ENCODE results near the gene NAA60. TPM values are rescaled to one million over a fixed set of nuclear protein-coding genes. Genes with fewer than 3 reads are reported as not detected.

The NAA60 gene
- polyA plus RNA-seq, 1 donor from 2014 or later = 32.0 TPM

GRCh38 chr16:3460585-3460984 lies 17.1 kb downstream of the NAA60 start:
- no peaks in the 10 kb centered on the region for H3K9me3 ChIP-seq (ENCODE audit: low read length)
- H2AFZ ChIP-seq (ENCODE audit: low read depth, low read length) = no peak overlapping the region
- H3K36me3 ChIP-seq (ENCODE audit: insufficient read depth, low read length) = no peaks in the 10 kb centered on the region
- no peak overlapping the region for H3K4me2 ChIP-seq (ENCODE audit: low read length)
- no peaks in the 10 kb centered on the region for H3K9me2 ChIP-seq (ENCODE audit: insufficient read depth, low read length)
- no peaks in the 10 kb centered on the region for H4K20me1 ChIP-seq (ENCODE audit: insufficient read depth)
- peaks cover 63% of the 10 kb centered on the region for H3K79me2 ChIP-seq (replicated peaks; ENCODE audit: insufficient read depth, low read length)
- H3K9ac ChIP-seq (ENCODE audit: low read length) = no peak overlapping the region
- no peak overlapping the region for H3K27ac ChIP-seq (ENCODE audit: low read length)
- H3K4me3 ChIP-seq (ENCODE audit: low read length) = no peak overlapping the region
- no peak for TF ChIP-seq SMC3 (conservative IDR thresholded peaks at IDR 0.05; ENCODE audit: poor library complexity)
- TF ChIP-seq POLR2AphosphoS5 (IDR thresholded peaks at IDR 0.05) = no peak
- TF ChIP-seq REST (IDR thresholded peaks at IDR 0.05; ENCODE audit: borderline replicate concordance) = no peak
- TF ChIP-seq, protein P1, sequence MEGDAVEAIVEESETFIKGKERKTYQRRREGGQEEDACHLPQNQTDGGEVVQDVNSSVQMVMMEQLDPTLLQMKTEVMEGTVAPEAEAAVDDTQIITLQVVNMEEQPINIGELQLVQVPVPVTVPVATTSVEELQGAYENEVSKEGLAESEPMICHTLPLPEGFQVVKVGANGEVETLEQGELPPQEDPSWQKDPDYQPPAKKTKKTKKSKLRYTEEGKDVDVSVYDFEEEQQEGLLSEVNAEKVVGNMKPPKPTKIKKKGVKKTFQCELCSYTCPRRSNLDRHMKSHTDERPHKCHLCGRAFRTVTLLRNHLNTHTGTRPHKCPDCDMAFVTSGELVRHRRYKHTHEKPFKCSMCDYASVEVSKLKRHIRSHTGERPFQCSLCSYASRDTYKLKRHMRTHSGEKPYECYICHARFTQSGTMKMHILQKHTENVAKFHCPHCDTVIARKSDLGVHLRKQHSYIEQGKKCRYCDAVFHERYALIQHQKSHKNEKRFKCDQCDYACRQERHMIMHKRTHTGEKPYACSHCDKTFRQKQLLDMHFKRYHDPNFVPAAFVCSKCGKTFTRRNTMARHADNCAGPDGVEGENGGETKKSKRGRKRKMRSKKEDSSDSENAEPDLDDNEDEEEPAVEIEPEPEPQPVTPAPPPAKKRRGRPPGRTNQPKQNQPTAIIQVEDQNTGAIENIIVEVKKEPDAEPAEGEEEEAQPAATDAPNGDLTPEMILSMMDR (IDR thresholded peaks at IDR 0.05; ENCODE audit: poor library complexity, severe bottlenecking) = no peak
- no peak for TF ChIP-seq EP300 (conservative IDR thresholded peaks at IDR 0.05; ENCODE audit: poor library complexity, severe bottlenecking)
- no peak for TF ChIP-seq EZH2 (IDR thresholded peaks at IDR 0.05; ENCODE audit: borderline replicate concordance, insufficient read depth, low read length, poor library complexity, severe bottlenecking)
- no peak for TF ChIP-seq RAD21 (conservative IDR thresholded peaks at IDR 0.05)
- no peak for TF ChIP-seq MXI1 (conservative IDR thresholded peaks at IDR 0.05; ENCODE audit: poor library complexity, severe bottlenecking)
- TF ChIP-seq TAF1 (IDR thresholded peaks at IDR 0.05; ENCODE audit: low read depth) = no peak
- no peaks in the 10 kb centered on the region for H3F3A ChIP-seq (ENCODE audit: insufficient read depth, low read length, poor library complexity, severe bottlenecking)
- no peaks in the 10 kb centered on the region for H3K27me3 ChIP-seq (ENCODE audit: insufficient read depth, low read depth, low read length)

GRCh38 chr16:3461151-3461550 lies 17.7 kb downstream of the NAA60 start:
- Histone ChIP-seq H3K4me3 (ENCODE audit: low read length) (no peak overlapping the region), H4K20me1 (ENCODE audit: insufficient read depth) (no peaks in the 10 kb centered on the region), H3K27ac (ENCODE audit: low read length) (no peak overlapping the region), H3K9ac (ENCODE audit: low read length) (no peak overlapping the region), H3K9me2 (ENCODE audit: insufficient read depth, low read length) (no peaks in the 10 kb centered on the region), H3K79me2 (replicated peaks; ENCODE audit: insufficient read depth, low read length) (peaks cover 69% of the 10 kb centered on the region), H3K27me3 (ENCODE audit: insufficient read depth, low read depth, low read length) (no peaks in the 10 kb centered on the region), H2AFZ (ENCODE audit: low read depth, low read length) (no peak overlapping the region), H3K36me3 (ENCODE audit: insufficient read depth, low read length) (no peaks in the 10 kb centered on the region), H3F3A (ENCODE audit: insufficient read depth, low read length, poor library complexity, severe bottlenecking) (no peaks in the 10 kb centered on the region), H3K9me3 (ENCODE audit: low read length) (no peaks in the 10 kb centered on the region), H3K4me2 (ENCODE audit: low read length) (no peak overlapping the region)
- TF ChIP-seq MXI1 (conservative IDR thresholded peaks at IDR 0.05; ENCODE audit: poor library complexity, severe bottlenecking) (no peak), SMC3 (conservative IDR thresholded peaks at IDR 0.05; ENCODE audit: poor library complexity) (no peak), TAF1 (IDR thresholded peaks at IDR 0.05; ENCODE audit: low read depth) (no peak), REST (IDR thresholded peaks at IDR 0.05; ENCODE audit: borderline replicate concordance) (no peak), EZH2 (IDR thresholded peaks at IDR 0.05; ENCODE audit: borderline replicate concordance, insufficient read depth, low read length, poor library complexity, severe bottlenecking) (no peak), RAD21 (conservative IDR thresholded peaks at IDR 0.05) (no peak), EP300 (conservative IDR thresholded peaks at IDR 0.05; ENCODE audit: poor library complexity, severe bottlenecking) (no peak), POLR2AphosphoS5 (IDR thresholded peaks at IDR 0.05) (no peak)
- TF ChIP-seq, protein P1 (IDR thresholded peaks at IDR 0.05; ENCODE audit: poor library complexity, severe bottlenecking) = no peak

Data from neural cell (in vitro differentiated cells).